Skeletal muscle satellite cell (primary cell): ENCODE results near the gene RNF149.
A peak's percentile ranks its signal among the peaks of the same experiment; 100 is the strongest.
"Not testable (repeated sequence)": the region's sequence is repeated elsewhere in the genome, so short reads cannot be mapped to it uniquely, and the experiment has no call there.

Experiments
- H3K27me3 ChIP-seq: 2 replicates; pipeline ENCODE4 v1.7.0; 2013; ENCODE audit warnings: low read length; ENCODE audit not compliant: control insufficient read depth, insufficient read depth
- H3K36me3 ChIP-seq: 2 replicates; pipeline ENCODE4 v1.7.0; 2013; ENCODE audit warnings: mild to moderate bottlenecking, control low read depth, low read length; ENCODE audit not compliant: insufficient read depth
- H3K4me1 ChIP-seq: 2 replicates; pipeline ENCODE4 v1.7.0; 2013; ENCODE audit warnings: low read length; ENCODE audit not compliant: control insufficient read depth, insufficient read depth
- H3K4me2 ChIP-seq: 2 replicates; pipeline ENCODE4 v1.7.0; 2013; ENCODE audit warnings: mild to moderate bottlenecking, low read length
- H3K4me3 ChIP-seq: 2 replicates; pipeline ENCODE4 v1.7.0; 2013; ENCODE audit warnings: low read length
- H3K9ac ChIP-seq: 2 replicates; pipeline ENCODE4 v1.7.0; 2013; ENCODE audit warnings: mild to moderate bottlenecking, low read depth, low read length, moderate library complexity
- H3K9me3 ChIP-seq: replicated peaks from 2 replicates; pipeline ENCODE4 v1.7.0; 2013; ENCODE audit warnings: mild to moderate bottlenecking, control low read depth, low read length
- small RNA-seq: library from RNA; depleted of rRNA; stranded (forward); fragments of <200 nt; gene quantifications from one replicate; pipeline ENCODE3, GENCODE V24; 2012

Gene RNF149

GRCh38 chr2:101238930-101239759, 69.4 kb downstream of the RNF149 start:
- Histone ChIP-seq H3K36me3 (no peaks in the 10 kb centered on the region), H3K4me3 (no peak overlapping the region), H3K9ac (no peak overlapping the region), H3K27me3 (no peaks in the 10 kb centered on the region), H3K9me3 (no peaks in the 10 kb centered on the region), H3K4me1 (no peaks in the 10 kb centered on the region), H3K4me2 (no peak overlapping the region)

DNA sequence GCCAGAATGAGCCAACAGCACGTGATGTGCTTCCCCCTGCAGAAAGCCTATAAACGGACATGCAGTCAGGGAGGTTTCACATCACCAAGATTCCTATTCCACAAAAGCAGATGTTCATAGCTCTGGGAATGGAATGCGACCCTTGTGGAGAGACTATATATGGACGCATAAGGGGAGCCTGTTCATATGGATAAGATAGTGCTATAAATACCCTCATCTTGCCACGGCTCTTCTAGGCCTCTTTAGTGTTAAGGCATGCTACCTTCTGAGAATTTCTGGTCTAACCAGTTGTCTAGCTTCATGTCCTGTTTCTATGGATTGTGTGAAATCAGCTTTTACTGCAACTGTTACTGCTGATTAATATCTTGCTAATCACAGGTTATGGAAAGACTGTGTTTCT, 70.6 kb downstream of the RNF149 start:
- H3K4me1 ChIP-seq, H3K36me3 ChIP-seq, H3K27me3 ChIP-seq, H3K4me2 ChIP-seq, H3K9me3 ChIP-seq, H3K9ac ChIP-seq, H3K4me3 ChIP-seq: not testable (repeated sequence)

- H3K4me2 ChIP-seq, H3K9ac ChIP-seq, H3K4me1 ChIP-seq, H3K9me3 ChIP-seq, H3K4me3 ChIP-seq, H3K27me3 ChIP-seq, H3K36me3 ChIP-seq: not testable (repeated sequence)
These were observed 72.5 kb downstream of the RNF149 start for GRCh38 chr2:101235956-101236355.

- Histone ChIP-seq H3K9ac (no peak overlapping the region), H3K9me3 (no peaks in the 10 kb centered on the region), H3K4me2 (no peak overlapping the region), H3K27me3 (no peaks in the 10 kb centered on the region), H3K36me3 (no peaks in the 10 kb centered on the region), H3K4me3 (no peak overlapping the region), H3K4me1 (no peaks in the 10 kb centered on the region)
These were observed 74.1 kb downstream of the RNF149 start for GRCh38 chr2:101234169-101234938.

- Histone ChIP-seq H3K4me2 (no peak overlapping the region), H3K4me1 (no peaks in the 10 kb centered on the region), H3K4me3 (no peak overlapping the region), H3K27me3 (no peaks in the 10 kb centered on the region), H3K9me3 (no peaks in the 10 kb centered on the region), H3K36me3 (no peaks in the 10 kb centered on the region), H3K9ac (no peak overlapping the region)
These were observed 75.7 kb downstream of the RNF149 start for GRCh38 chr2:101232770-101233169.

- Histone ChIP-seq H3K9ac (no peak overlapping the region), H3K36me3 (no peaks in the 10 kb centered on the region), H3K4me1 (no peaks in the 10 kb centered on the region), H3K9me3 (no peaks in the 10 kb centered on the region), H3K4me3 (no peak overlapping the region), H3K4me2 (no peak overlapping the region), H3K27me3 (no peaks in the 10 kb centered on the region)
These were observed 76.4 kb downstream of the RNF149 start for GRCh38 chr2:101231937-101232730.

GRCh38 chr2:101231240-101231639, 77.3 kb downstream of the RNF149 start:
- no peaks in the 10 kb centered on the region for H3K9me3 ChIP-seq
- no peaks in the 10 kb centered on the region for H3K27me3 ChIP-seq

GRCh38 chr2:101230541-101231001, 77.9 kb downstream of the RNF149 start:
- Histone ChIP-seq H3K36me3 (no peaks in the 10 kb centered on the region), H3K9me3 (no peaks in the 10 kb centered on the region), H3K9ac (no peak overlapping the region), H3K4me2 (no peak overlapping the region), H3K4me1 (no peaks in the 10 kb centered on the region), H3K27me3 (no peaks in the 10 kb centered on the region), H3K4me3 (no peak overlapping the region)

More at GRCh38 chr2:101231240-101231639, 77.3 kb downstream of the RNF149 start:
- H3K36me3 ChIP-seq, result no peaks in the 10 kb centered on the region
- no peak overlapping the region for H3K4me3 ChIP-seq
- no peak overlapping the region for H3K4me2 ChIP-seq
- H3K9ac ChIP-seq, result no peak overlapping the region
- no peaks in the 10 kb centered on the region for H3K4me1 ChIP-seq

Small RNAs within 50 kb of the gene (small RNA-seq; reads per million reads assigned to genes)
- gene MIR5696, result 0.35 reads per million
- 26.6 reads per million, percentile 94 among the genes with 10 or more reads in this experiment for gene SNORD89
